ACC112 (cell line): Measurements from ENCODE around the gene ASTL.
A peak's percentile ranks its signal among the peaks of the same experiment; 100 is the strongest.

Experiments
- H2AFZ ChIP-seq: fragments of 200-600 bp; sonication (generic); one replicate; pipeline ENCODE4 v1.6.0; 2017; ENCODE audit warnings: antibody characterized with exemption, low read length; ENCODE audit not compliant: unreplicated experiment
- H3K27ac ChIP-seq: fragments of 200-600 bp; sonication (generic); 2 replicates; pipeline ENCODE4 v1.5.1; 2014; ENCODE audit warnings: low read depth, mild to moderate bottlenecking, antibody characterized with exemption, low read length, moderate library complexity
- H3K27me3 ChIP-seq: fragments of 200-600 bp; sonication (generic); 2 replicates; pipeline ENCODE4 v1.6.1; 2014; ENCODE audit warnings: mild to moderate bottlenecking, antibody characterized with exemption, low read length, moderate library complexity, mixed read lengths; ENCODE audit not compliant: insufficient read depth
- H3K36me3 ChIP-seq: fragments of 200-600 bp; sonication (generic); 2 replicates; pipeline ENCODE4 v1.6.1; 2016; ENCODE audit warnings: mild to moderate bottlenecking, antibody characterized with exemption, low read length, moderate library complexity, mixed read lengths; ENCODE audit not compliant: insufficient read depth
- H3K4me1 ChIP-seq: fragments of 200-600 bp; sonication (generic); one replicate; pipeline ENCODE4 v1.6.1; 2016; ENCODE audit warnings: low read length, mixed read lengths; ENCODE audit not compliant: insufficient read depth, unreplicated experiment, control insufficient read depth
- H3K4me3 ChIP-seq: fragments of 200-600 bp; sonication (generic); 2 replicates; pipeline ENCODE4 v1.5.1; 2014; ENCODE audit warnings: mild to moderate bottlenecking, low read depth, low read length
- H3K79me2 ChIP-seq: fragments of 200-600 bp; sonication (generic); one replicate; pipeline ENCODE4 v1.6.0; 2016; ENCODE audit warnings: low read length; ENCODE audit not compliant: control insufficient read depth, unreplicated experiment, insufficient read depth

The ASTL gene

DNA sequence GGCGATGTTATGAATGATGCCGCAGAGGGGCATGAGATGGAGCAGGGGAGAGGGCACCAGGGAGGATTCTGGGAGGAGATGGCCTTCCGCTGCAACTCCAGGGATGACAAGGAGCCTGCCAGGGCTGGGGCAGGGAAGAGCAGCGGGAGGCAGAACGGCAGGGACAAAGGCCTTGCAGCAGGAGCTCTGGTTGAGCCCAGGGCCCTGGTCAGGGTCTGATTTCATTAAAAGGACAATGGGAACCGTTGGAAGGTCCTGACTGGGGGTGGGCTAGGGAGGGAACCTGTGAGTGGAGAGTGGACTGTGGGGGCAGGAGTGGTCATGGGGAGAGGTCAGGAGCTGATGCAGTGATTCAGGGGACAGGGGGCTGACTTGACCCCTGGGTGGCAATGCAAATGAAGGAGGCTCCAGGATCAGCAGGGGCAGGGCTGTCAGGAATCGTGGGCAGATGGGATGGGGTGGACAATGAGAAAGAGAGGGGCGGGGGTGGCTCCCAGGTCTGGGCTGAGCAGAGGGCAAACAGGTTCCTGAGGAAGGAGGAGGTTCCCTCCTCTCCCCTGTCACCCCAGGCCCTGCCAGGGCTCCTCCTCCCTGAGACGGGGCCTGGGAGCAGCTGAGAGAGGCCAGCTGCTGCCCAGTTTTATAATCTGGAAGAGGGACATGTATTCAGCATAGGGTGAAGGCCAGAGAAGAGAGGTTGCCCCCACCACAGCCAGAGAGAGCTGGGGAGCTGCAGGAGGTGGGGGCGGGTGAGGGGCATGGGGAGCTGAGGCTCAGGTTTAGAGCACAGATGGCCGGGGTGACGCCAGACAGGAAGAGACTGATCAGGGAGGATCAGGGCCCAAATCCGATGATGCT, 14.2 kb upstream of the ASTL start:
- Histone ChIP-seq H3K27ac (no peak overlapping the region), H2AFZ (no peak overlapping the region), H3K4me1 (peaks cover 11% of the 10 kb centered on the region), H3K4me3 (no peak overlapping the region), H3K27me3 (no peaks in the 10 kb centered on the region), H3K36me3 (no peaks in the 10 kb centered on the region), H3K79me2 (no peaks in the 10 kb centered on the region)

DNA sequence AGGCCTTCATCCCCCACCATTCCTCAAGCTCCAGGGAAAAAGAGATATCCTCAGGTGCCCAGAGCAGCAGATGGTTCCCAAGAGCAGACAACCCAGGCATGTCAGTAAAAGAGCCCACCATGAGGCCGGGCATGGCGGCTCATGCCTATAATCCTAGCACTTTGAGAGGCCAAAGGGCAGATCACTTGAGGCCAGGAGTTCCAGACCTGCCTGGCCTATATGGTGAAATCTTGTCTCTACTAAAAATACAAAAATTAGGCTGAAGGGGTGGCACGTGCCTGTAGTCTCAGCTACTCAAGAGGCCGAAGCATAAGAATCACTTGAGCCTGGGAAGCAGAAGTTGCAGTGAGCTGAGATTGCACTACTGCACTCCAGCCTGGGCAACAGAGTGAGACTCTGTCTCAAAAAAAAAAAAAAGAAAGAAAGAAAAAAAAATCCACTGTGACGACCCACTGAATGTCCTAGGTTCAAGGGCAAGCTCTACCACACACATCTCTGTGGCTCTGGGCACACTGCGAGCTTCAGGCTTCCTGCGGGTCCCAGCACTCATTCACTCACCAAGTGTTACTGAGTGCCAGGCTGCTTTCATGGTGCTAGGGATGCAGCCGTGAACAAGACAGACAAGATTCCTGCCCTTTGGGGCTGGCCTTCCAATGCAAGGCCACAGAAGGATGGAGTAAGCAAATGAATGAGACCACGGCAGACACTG, 13.4 kb upstream of the ASTL start:
- no peaks in the 10 kb centered on the region for H3K79me2 ChIP-seq
- H3K36me3 ChIP-seq = no peaks in the 10 kb centered on the region
- H2AFZ ChIP-seq = no peak overlapping the region
- peaks cover 11% of the 10 kb centered on the region for H3K4me1 ChIP-seq
- no peaks in the 10 kb centered on the region for H3K27me3 ChIP-seq
- H3K4me3 ChIP-seq = no peak overlapping the region
- no peak overlapping the region for H3K27ac ChIP-seq

DNA sequence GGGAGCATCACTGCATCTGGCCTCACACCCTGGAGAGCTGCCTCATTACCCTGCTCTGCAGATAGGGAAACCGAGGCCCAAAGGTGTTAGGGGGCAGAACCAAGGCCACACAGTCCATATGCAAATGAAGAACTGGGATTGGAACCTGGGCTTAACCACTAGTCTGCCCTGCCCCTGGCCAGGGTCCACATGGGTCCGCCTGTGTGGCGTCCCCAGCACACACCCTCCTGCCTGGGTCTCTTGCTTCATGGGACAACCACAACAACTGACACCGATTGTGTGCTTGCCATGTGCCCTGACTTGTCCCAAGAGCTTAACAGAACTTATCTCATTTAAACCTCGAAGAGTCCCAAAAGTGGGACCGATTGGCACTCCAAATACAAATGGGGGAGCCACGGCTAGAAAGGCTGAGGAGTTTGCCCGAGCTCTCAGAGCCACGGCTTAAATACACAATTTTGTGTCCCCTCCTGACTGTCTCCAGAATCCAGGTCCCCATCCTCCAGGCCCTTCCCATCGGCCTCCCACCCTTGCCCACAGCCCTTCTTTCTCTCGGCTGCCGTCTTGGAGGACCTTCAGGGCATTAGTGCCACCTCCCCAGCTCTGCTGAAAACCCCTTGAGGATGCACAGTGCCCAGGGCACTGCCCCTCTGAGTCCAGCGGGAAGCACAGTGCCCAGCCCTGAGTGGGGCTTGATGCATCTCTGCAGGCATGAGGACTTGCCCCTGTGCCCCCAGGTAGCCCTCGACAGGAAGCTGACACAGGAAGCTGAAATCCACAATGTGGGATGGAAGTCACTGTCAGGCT, 12.7 kb upstream of the ASTL start:
- Histone ChIP-seq H3K27ac (no peak overlapping the region), H3K4me3 (no peak overlapping the region), H2AFZ (no peak overlapping the region), H3K36me3 (no peaks in the 10 kb centered on the region), H3K4me1 (peaks cover 11% of the 10 kb centered on the region), H3K27me3 (no peaks in the 10 kb centered on the region), H3K79me2 (no peaks in the 10 kb centered on the region)

DNA sequence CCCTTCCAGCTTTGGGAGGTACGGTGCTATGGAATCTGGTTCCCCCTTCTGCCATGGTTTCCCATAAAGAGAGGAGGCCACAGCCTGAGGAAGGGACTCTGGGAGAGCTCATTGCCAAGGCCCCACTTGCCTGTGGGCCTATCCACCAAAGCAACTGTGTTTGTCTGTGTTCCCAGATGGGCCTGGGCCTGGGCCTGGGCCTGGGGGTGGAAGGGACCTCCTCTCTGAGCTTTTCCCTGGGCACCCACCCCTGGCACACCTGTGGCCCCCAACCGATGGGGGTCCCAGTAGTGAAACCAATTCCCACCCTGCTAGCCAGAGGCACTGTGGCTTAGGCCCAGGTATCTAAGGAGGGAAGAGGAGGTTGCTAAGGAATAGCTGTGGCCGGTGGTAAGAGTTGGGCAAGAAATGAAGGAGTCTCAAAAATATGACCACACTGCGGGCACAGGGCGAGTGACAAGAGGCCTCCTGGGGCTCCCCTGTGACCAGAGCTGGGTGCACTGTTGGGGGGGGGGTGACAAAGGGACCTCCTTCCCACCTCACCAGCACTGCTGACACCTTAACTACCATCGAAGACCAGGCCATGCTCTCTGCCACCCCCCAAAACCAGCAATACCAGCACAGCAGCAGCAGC, 11.8 kb upstream of the ASTL start:
- Histone ChIP-seq H3K4me1 (peaks cover 11% of the 10 kb centered on the region), H3K4me3 (no peak overlapping the region), H3K36me3 (no peaks in the 10 kb centered on the region), H3K27ac (no peak overlapping the region), H3K27me3 (no peaks in the 10 kb centered on the region), H2AFZ (no peak overlapping the region), H3K79me2 (no peaks in the 10 kb centered on the region)

DNA sequence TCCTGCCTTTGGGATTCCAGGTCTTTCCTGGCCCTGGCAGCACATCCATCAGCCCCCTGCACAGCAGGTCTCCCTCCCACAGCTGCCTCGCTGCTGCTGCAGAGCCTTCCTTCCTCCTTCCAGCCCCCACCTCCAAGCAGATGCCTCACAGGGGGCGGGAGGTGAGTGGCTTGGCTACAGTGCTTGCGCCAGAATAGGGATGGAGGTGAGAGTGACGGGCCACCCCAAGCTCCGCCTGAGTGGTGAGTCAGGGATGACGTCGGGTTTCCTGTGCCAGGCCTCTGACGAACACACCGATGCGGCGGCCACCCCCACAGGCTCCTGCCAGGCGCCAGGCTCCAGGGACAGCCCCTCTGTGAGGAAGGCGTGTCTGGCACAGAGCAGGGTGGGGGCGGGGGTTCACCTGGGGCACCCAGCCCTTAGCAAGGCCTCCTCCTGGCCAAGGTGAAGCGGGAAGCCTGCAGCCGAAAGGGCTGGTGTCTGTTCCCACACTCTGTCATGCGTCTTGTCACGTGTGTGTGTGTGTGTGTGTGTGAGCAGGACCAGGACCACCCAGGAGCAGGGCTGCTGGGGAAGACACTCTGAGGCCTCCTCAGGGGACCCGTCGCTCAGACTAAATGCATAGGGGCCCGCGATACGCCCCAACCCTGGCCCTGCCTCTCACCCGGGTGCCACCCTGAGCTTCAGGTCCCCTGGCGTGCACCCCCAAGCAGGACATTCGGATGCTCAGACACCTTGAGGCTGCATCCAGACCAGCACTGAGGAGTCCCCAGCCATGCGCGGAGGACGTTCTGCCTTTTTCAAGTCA, 10.3 kb upstream of the ASTL start:
- Histone ChIP-seq H2AFZ (no peak overlapping the region), H3K4me1 (peaks cover 19% of the 10 kb centered on the region), H3K27ac (no peak overlapping the region), H3K79me2 (no peaks in the 10 kb centered on the region), H3K36me3 (no peaks in the 10 kb centered on the region), H3K27me3 (no peaks in the 10 kb centered on the region), H3K4me3 (no peak overlapping the region)

DNA sequence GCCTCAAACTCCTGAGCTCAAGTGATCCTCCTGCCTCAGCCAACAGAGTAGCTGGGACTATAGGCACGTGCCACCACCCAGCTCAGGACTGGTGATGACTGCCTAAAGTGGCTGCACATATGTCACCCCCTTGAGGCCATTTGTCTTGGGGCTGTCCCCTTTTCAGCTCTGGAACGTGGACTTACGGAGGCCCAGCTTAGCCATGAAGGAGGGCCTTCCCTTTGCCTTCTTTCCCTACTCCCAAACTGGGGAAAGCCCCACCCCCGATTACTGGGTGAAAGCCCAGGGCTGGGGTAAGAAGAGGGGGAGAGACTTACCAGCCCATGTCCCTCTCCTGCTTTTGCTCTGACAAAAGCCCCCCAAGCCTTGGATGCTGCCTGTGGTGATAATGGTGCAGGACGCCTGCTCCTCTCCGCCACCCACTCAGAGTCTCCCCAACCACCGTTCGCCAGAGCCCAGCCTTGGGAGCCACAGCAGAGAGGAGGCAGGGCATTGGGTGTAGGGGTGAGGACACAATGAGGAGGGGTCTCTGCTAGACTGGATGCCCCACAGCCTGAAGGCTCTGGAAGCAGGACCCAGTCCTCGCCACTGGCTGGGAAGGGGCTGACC, 9.4 kb upstream of the ASTL start:
- Histone ChIP-seq H3K4me3 (no peak overlapping the region), H3K36me3 (no peaks in the 10 kb centered on the region), H3K4me1 (peaks cover 19% of the 10 kb centered on the region), H2AFZ (no peak overlapping the region), H3K27me3 (no peaks in the 10 kb centered on the region), H3K27ac (no peak overlapping the region), H3K79me2 (no peaks in the 10 kb centered on the region)

DNA sequence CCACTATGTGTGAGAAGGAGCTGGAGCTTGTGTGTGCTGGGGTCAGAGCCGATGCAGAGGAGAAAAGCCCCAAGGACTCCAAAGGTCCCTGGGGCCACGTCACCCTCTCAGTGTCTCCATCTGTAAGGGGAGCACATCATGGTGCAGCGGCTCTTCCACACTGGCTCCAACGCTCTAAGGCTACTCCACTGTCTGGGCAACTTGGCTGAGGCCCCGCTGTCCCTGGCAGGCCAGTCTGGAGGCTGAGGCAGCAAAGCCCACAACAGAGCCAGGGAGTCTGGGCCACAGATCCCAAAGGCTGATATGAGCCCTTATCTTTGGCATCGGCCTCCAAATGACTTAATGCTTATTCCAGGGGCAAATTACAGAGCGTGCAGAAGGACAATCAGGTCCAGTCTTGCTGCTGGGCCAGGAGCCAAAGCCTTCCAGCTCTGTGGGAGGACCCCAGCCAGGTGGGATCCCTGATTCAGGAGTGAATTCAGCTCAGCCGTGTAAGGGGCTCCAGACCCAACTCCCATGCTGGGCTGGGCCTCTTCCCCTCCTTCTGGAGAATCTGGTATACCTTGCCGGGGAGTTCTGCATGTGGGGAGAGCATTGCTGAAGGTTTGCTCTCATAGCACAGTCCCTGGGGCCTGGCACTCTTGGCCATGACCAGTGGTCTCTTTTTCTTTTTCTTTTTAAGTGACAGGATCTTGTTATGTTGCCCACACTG, 8.7 kb upstream of the ASTL start:
- peaks cover 19% of the 10 kb centered on the region for H3K4me1 ChIP-seq

DNA sequence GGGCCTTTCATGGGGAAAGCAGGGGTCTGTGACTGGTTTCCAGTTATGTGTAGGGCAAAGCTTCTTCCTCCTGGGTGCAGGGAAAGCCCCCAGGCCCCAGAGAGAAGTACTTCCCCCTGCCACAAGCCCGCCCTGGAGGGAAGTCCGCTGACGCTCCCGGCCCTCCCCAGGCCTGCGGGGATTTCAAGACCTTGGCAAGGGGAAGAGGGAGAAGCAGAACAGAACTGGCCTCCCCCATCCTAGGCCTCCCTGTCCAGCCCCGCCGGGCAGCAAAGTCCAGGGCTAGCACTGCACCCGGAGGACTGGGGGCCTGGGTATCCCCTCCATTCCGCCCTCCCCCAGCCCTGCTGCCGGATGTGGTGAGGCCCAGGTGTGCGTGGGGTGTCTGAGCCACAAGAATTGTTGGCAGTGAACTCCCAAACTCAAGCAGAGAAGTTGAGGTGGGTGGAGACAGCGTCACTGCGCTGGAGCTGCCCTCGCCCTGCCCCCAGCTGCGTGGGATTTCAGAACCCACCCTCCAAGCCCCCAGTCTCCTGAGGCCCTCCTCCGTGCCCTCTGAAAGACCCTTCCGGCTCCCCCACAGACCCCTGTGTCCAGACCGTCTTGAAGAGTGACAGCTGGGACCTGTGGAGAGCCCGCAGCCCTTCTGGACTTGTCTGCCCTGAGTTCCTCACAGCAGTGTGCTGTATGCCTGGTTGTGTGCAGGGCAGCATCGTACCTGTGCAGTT, 8.0 kb upstream of the ASTL start:
- no peaks in the 10 kb centered on the region for H3K27me3 ChIP-seq
- H3K79me2 ChIP-seq = no peaks in the 10 kb centered on the region
- H3K27ac ChIP-seq = no peak overlapping the region
- H3K4me1 ChIP-seq = peaks cover 19% of the 10 kb centered on the region
- H3K36me3 ChIP-seq = no peaks in the 10 kb centered on the region
- H3K4me3 ChIP-seq = no peak overlapping the region
- no peak overlapping the region for H2AFZ ChIP-seq

More for the DNA sequence above, 8.7 kb upstream of the ASTL start:
- no peaks in the 10 kb centered on the region for H3K79me2 ChIP-seq
- no peak overlapping the region for H3K27ac ChIP-seq
- H3K27me3 ChIP-seq = no peaks in the 10 kb centered on the region
- H3K36me3 ChIP-seq = no peaks in the 10 kb centered on the region
- H3K4me3 ChIP-seq = no peak overlapping the region
- no peak overlapping the region for H2AFZ ChIP-seq

DNA sequence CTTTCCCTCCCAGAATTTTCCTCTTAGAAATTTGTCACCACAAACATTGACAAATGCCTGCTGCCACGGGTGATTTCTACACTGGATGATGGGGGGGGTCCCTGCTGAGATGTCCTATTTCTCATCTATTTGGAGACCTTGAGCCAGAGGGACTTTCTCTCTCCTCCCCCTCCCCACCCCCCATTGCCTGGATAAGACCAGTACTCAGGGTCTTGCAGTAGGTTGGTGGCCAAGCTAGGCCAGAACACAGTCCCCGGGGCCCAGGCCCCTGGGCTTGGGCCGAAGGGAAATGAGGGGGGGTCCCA, 7.5 kb upstream of the ASTL start:
- Histone ChIP-seq H3K36me3 (no peaks in the 10 kb centered on the region), H3K27ac (no peak overlapping the region), H2AFZ (no peak overlapping the region), H3K4me1 (peaks cover 19% of the 10 kb centered on the region), H3K27me3 (no peaks in the 10 kb centered on the region), H3K4me3 (peak overlapping the region; percentile 88), H3K79me2 (no peaks in the 10 kb centered on the region)
